Muscle layer of colon (tissue), 2 donors: ENCODE data around the gene CRYGB.
"Not testable (repeated sequence)": the region's sequence is repeated elsewhere in the genome, so short reads cannot be mapped to it uniquely, and the experiment has no call there.

Source experiments
- H3K27ac ChIP-seq: one replicate; pipeline ENCODE4 v1.7.0; 2013; ENCODE audit warnings: low read depth, mild to moderate bottlenecking, low read length, moderate library complexity
- H3K27me3 ChIP-seq, 2 donors: one replicate each; pipeline ENCODE4 v1.7.0; 2013; ENCODE audit warnings: low read length in 2 of 2, mild to moderate bottlenecking in 2 of 2; ENCODE audit not compliant: insufficient read depth in 2 of 2, control insufficient read depth in 1 of 2
- H3K36me3 ChIP-seq: one replicate; pipeline ENCODE4 v1.7.0; 2013; ENCODE audit warnings: mild to moderate bottlenecking, low read length; ENCODE audit not compliant: insufficient read depth
- H3K4me1 ChIP-seq: one replicate; pipeline ENCODE4 v1.7.0; 2013; ENCODE audit warnings: mild to moderate bottlenecking, low read length; ENCODE audit not compliant: insufficient read depth
- H3K4me3 ChIP-seq, 2 donors: one replicate each; pipeline ENCODE4 v1.7.0; 2013; ENCODE audit warnings: low read length in 2 of 2, low read depth in 1 of 2, mild to moderate bottlenecking in 1 of 2, moderate library complexity in 1 of 2
- H3K9ac ChIP-seq: one replicate; pipeline ENCODE4 v1.7.0; 2013; ENCODE audit warnings: low read length
- H3K9me3 ChIP-seq: one replicate; pipeline ENCODE4 v1.7.0; 2013; ENCODE audit warnings: mild to moderate bottlenecking, low read length
- donor health status: abdominal sarcoma.
- donor health status: Adenocarcinoma of cecum.

The CRYGB gene

DNA sequence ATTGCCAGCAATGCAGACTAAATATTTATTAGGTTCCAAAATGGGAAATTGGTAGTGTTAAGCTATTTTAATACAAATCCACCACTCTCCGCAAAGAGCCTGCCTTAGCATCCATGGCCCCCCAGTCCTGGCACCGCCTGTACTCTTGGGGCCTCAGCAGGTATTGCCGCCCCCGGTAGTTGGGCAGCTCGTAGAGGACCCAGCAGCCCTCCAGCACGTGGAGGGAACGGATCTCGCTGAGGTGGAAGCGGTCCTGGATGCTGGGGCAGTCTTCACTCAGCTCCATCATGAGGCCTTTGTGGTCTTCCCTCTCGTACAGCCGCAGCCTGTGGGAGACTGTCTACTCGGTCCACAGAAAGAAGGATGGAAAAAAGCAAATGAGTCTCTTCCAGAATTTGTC lies 17.8 kb downstream of the CRYGB start:
- Histone ChIP-seq H3K4me1 (no peaks in the 10 kb centered on the region), H3K27ac (no peak overlapping the region), H3K9me3 (no peaks in the 10 kb centered on the region), H3K27me3 (peaks cover 0 to 10% of the 10 kb centered on the region in 2 donors), H3K36me3 (no peaks in the 10 kb centered on the region), H3K4me3 (no peak overlapping the region), H3K9ac (no peak overlapping the region)

DNA sequence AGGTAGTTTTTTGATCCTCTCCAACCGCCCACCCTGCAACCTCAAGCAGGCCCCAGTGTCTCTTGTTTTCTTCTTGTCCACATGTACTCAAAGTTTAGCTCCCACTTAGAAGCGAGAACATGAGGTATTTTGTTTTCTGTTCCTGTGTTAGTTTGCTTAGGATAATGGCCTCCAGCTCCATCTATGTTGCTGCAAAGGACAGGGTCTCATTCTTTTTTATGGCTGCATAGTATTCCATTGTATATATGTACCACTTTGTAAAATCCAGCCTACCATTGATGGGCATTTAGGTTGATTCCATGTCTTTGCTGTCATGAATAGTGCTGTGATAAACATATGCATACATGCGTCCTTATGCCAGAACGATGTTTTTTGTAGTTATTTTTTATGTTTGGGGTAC lies 18.9 kb downstream of the CRYGB start:
- Histone ChIP-seq H3K36me3 (no peaks in the 10 kb centered on the region), H3K4me3 (no peak overlapping the region), H3K27me3 (peaks cover 0 to 10% of the 10 kb centered on the region in 2 donors), H3K9ac (no peak overlapping the region), H3K9me3 (no peaks in the 10 kb centered on the region), H3K4me1 (no peaks in the 10 kb centered on the region), H3K27ac (no peak overlapping the region)

DNA sequence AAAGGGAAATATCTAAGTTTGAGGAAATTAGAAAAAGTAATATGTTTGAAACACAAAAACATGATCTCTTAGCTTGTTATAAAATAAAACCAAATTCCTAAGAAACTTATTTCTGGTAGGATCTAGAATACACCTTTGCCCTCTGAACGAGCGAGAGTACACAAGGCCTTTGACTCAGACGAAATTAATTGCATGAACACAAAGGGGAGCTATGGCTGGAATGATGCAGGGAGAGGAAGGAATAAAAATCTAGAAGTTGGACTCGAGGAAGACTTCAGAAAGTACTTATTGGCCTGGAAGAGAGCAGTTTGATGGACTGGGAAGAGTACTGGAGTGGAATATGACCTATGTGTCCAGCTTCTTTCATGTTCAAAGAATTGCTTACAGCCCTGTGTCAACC lies 20.7 kb downstream of the CRYGB start:
- Histone ChIP-seq H3K36me3 (no peaks in the 10 kb centered on the region), H3K9ac (no peak overlapping the region), H3K4me1 (no peaks in the 10 kb centered on the region), H3K27me3 (peaks cover 0 to 10% of the 10 kb centered on the region in 2 donors), H3K4me3 (no peak overlapping the region), H3K27ac (no peak overlapping the region), H3K9me3 (no peaks in the 10 kb centered on the region)

DNA sequence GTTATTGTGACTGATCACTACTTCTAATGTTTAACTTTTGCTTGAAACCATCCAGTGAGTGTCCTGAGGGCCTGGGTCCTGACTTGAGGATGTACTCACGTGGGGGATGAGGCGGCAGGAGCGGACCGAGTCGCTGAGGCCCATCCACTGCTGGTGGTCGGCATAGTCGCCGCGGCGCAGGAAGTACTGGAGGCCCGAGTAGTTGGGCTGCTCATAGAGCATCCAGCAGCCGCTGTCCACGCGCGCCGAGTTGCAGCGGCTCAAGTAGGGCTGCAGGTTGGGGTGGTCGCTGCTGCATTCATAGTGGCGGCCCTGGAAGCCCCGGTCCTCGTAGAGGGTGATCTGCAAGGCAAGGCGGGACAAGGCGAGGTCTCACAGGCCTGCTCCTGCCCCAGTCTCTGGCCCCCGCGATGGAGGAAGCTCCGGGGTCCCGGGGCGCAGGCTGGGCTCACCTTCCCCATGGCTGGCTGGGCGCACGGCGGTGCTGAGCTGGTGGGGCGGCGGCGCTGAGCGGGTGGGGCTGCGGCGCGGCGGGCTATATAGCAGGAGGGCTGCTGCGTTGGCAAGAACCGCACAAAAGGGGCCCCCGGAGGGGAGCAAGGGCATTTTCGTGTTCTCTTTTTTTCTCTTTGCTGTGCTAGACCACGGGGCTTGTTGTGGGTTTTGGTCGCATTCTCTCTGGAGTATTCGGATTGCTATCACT lies 21.8 kb downstream of the CRYGB start, which contains the start of gene CRYGD:
TSS of gene CRYGD (minus strand) at position 512 of the 703 bp plus-strand sequence. CDS start at position 461, 51 bp downstream.
- H3K9me3 ChIP-seq, H3K27ac ChIP-seq, H3K27me3 ChIP-seq, H3K4me3 ChIP-seq, H3K4me1 ChIP-seq, H3K36me3 ChIP-seq, H3K9ac ChIP-seq: not testable (repeated sequence)

DNA sequence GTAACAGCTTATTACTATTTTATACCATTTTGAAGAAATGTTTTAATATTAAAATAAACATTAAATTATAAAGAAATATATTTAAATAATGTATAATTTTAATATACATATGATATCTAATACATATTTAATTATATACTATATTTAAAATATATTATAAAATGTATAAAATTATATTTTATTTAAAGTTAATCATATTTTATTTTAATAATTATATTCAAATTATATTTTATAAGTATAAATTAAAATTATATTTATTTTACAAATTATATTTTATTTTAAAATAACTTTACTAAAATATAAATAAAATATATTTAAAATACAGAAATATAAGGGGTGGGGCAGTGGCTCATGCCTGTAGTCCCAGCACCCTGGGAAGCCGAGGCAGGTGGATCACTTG lies 23.7 kb downstream of the CRYGB start:
- no peak overlapping the region for H3K27ac ChIP-seq
- H3K4me1 ChIP-seq = no peaks in the 10 kb centered on the region
- H3K9me3 ChIP-seq = no peaks in the 10 kb centered on the region
- H3K9ac ChIP-seq = no peak overlapping the region
- peaks cover 0 to 10% of the 10 kb centered on the region in 2 donors for H3K27me3 ChIP-seq
- H3K36me3 ChIP-seq = no peaks in the 10 kb centered on the region
- no peak overlapping the region for H3K4me3 ChIP-seq

DNA sequence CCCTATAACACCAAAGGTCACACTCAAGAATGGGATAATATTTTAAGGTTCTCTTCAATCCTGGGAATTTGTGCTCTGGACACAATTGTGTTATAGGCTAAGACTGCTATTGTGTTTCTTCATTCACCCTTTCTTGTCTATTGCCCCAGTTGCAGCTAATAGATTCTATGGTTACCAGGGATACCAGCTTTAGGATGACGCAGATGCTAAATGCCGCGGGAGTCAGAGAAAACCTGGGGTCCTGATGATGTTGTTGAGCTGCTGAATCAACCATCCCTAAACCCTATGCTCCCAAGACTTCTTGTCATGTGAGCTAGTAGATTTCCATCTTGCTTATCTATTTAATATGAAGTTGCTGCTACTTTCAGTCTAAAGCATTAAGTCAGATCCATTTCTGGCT lies 27.0 kb downstream of the CRYGB start:
- Histone ChIP-seq H3K4me1 (no peaks in the 10 kb centered on the region), H3K4me3 (no peak overlapping the region), H3K27ac (no peak overlapping the region), H3K9me3 (no peaks in the 10 kb centered on the region), H3K27me3 (peaks cover 0 to 3% of the 10 kb centered on the region in 2 donors), H3K9ac (no peak overlapping the region), H3K36me3 (no peaks in the 10 kb centered on the region)

DNA sequence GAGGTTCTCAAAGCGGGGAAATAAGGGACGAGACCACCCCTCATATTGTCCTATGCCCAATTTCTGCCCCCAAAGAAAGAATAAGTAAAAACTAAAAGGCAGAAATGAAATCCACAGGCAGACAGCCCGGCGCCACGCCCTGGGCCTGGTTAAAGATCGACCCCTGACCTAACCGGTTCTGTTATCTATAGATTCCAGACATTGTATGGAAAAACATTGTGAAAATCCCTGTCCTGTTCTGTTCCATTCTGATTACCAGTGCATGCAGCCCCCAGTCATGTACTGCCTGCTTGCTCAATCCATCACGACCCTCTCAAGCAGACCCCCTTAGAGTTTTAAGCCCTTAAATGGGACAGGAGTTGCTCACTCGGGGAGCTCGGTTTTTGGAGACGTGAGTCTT lies 28.6 kb downstream of the CRYGB start:
- not testable (repeated sequence) for H3K4me3 ChIP-seq, H3K36me3 ChIP-seq, H3K4me1 ChIP-seq, H3K27ac ChIP-seq, H3K27me3 ChIP-seq, H3K9ac ChIP-seq, H3K9me3 ChIP-seq

DNA sequence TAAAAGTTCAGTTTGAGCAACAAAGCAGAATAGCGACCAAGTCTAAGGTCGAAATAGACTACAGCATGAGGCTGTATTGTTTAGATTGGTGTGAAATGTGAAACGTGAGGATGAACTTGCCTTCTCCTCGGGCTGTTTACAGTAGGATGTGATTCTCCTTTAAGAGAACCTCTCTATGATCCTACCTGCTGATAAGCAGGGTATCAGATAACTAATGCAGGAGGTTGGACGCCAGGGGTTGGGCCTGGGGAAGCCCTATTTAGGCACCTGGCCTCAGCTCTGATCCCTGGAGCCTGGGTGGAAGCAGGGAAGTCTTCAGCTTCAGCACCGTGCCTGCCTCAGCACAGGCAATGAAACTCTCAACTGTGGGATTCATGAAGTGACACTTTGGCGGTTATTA lies 33.0 kb downstream of the CRYGB start:
- H3K27ac ChIP-seq = no peak overlapping the region
- H3K36me3 ChIP-seq = no peaks in the 10 kb centered on the region
- no peaks in the 10 kb centered on the region for H3K4me1 ChIP-seq
- H3K4me3 ChIP-seq = no peak overlapping the region
- no peaks in the 10 kb centered on the region for H3K9me3 ChIP-seq
- no peaks in the 10 kb centered on the region for H3K27me3 ChIP-seq
- H3K9ac ChIP-seq = no peak overlapping the region

DNA sequence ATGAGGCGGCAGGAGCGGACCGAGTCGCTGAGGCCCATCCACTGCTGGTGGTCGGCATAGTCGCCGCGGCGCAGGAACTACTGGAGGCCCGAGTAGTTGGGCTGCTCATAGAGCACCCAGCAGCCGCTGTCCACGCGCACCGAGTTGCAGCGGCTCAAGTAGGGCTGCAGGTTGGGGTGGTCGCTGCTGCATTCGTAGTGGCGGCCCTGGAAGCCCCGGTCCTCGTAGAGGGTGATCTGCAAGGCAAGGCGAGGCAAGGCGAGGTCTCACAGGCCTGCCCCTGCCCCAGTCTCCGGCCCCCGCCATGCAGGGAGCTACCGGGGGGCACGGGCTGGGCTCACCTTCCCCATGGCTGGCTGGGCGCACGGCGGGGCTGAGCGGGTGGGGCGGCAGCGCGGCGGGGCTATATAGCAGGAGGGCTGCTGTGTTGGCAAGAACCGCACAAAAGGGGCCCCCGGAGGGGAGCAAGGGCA lies 33.6 kb downstream of the CRYGB start:
- H3K4me1 ChIP-seq, H3K9me3 ChIP-seq, H3K4me3 ChIP-seq, H3K27me3 ChIP-seq, H3K9ac ChIP-seq, H3K36me3 ChIP-seq, H3K27ac ChIP-seq: not testable (repeated sequence)

DNA sequence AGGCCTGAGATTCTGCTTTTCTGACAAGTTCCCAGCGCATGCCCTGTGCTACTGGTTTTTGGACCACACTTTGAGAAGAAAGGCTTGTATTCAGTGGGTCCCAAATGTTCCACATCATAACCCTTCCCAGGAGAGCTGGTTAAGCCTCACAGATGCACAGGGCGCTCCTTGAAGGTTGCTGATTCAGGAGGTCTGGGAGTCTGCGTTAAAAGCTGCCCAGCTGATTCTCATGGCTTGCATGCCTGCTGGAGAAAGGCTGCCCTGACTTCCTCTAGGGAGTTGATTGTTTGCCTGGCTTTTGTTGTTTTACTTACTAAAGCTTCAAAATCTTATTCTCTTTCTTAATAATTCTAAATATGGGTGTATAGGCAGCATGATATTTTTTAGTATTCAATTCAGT lies 42.3 kb downstream of the CRYGB start:
- Histone ChIP-seq H3K4me1 (no peaks in the 10 kb centered on the region), H3K27ac (no peak overlapping the region), H3K36me3 (no peaks in the 10 kb centered on the region), H3K27me3 (no peaks in the 10 kb centered on the region), H3K9me3 (no peaks in the 10 kb centered on the region), H3K4me3 (no peak overlapping the region), H3K9ac (no peak overlapping the region)

DNA sequence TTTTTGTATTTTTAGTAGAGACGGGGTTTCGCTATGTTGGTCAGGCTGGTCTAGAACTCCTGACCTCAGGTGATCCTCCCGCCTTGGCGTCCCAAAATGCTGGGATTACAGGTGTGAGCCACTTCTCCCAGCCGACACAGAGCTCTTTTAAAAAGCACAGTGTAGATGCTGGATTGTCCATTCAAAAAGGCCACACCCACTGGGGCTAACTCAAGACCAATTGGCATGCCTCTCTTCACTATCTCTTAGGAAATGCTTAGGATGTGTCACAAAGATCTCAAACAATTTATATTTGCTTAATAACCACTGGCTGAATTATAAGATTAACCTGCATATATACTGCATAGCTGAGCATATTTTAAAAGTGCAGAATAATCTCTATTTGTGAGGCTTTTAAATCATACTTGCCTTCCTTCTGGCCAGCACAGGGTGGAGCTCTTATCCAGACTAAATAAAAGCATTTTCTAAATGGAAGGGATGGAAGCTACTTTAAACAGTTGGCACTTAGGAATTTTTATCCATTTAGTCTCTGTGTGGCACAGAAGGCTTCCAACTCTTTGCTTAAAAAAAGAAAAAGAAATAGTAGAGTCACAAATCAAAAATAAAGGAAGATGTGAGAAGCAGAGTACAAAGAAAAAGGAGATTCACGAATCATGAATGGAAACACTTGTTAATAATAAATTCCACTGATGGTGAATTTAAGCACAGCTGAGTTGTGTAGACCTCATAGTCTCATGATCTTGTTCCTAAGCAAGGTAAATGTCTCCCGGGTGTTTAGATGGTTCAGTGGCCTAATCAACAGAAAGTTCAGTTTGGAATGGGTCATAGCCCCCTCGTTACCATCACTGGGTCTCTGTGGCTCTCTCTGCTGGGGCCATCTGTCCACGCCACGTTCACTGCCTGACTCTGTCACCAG lies 44.0 kb downstream of the CRYGB start:
- H3K27ac ChIP-seq = no peak overlapping the region
- H3K36me3 ChIP-seq = no peaks in the 10 kb centered on the region
- no peak overlapping the region for H3K9ac ChIP-seq
- no peaks in the 10 kb centered on the region for H3K27me3 ChIP-seq
- no peaks in the 10 kb centered on the region for H3K9me3 ChIP-seq
- no peak overlapping the region for H3K4me3 ChIP-seq
- no peaks in the 10 kb centered on the region for H3K4me1 ChIP-seq
